Upper lobe of left lung (tissue), 6 donors: ENCODE data around the gene PIGV. TPM values are rescaled to one million over a fixed set of nuclear protein-coding genes. Genes with fewer than 3 reads are reported as not detected.

ENCODE experiments used
- ATAC-seq, 2 donors: fragments of 200-7000 bp; cut with Tn5 transposase; one replicate each; pipeline ENCODE4 v1.9.1; 2022; ENCODE audit warnings: mild to moderate bottlenecking in 2 of 2, moderate library complexity in 2 of 2; ENCODE audit not compliant: low FRiP score in 2 of 2
- DNase-seq, 2 donors: peaks; one replicate each; pipeline ENCODE4 v3.0.0-alpha.2; 2019 to 2020
- H3K27ac ChIP-seq, 4 donors: fragments of 200-600 bp; sonication (generic); one replicate each; pipeline ENCODE4 v1.5.1; 2016 to 2019
- H3K27me3 ChIP-seq, 4 donors: fragments of 200-600 bp; sonication (generic); one replicate each; pipeline ENCODE4 v1.5.1; 2017 to 2019
- H3K36me3 ChIP-seq, 4 donors: fragments of 200-600 bp; sonication (generic); one replicate each; pipeline ENCODE4 v1.5.1; 2016 to 2019
- H3K4me1 ChIP-seq, 4 donors: fragments of 200-600 bp; sonication (generic); one replicate each; pipeline ENCODE4 v1.5.1; 2018 to 2019
- H3K4me3 ChIP-seq, 4 donors: fragments of 200-600 bp; sonication (generic); one replicate each; pipeline ENCODE4 v1.5.1; 2017 to 2019; ENCODE audit warnings: mild to moderate bottlenecking in 2 of 4, moderate library complexity in 1 of 4
- H3K9me3 ChIP-seq, 4 donors: fragments of 200-600 bp; sonication (generic); one replicate each; pipeline ENCODE4 v1.5.1; 2018 to 2019
- EP300 ChIP-seq, 4 donors: sonication (generic); formaldehyde crosslinking; IDR thresholded peaks; one replicate each; pipeline ENCODE4 v1.5.1; 2017; ENCODE audit warnings: antibody characterized with exemption in 4 of 4, control low read depth in 2 of 4
- POLR2A ChIP-seq, 4 donors: fragments of 450-650 bp; IDR thresholded peaks; one replicate each; pipeline ENCODE4 v1.5.1; 2016 to 2017; ENCODE audit warnings: antibody characterized with exemption in 4 of 4, mild to moderate bottlenecking in 2 of 4
- POLR2AphosphoS5 ChIP-seq, 2 donors: sonication (generic); formaldehyde crosslinking; IDR thresholded peaks; one replicate each; pipeline ENCODE4 v1.5.1; 2017; ENCODE audit warnings: antibody characterized with exemption in 2 of 2
- WGBS, 2 donors: methylation state at CpG; one replicate each; pipeline ENCODE4 v1.1.5; 2017 to 2018; 5-methylcytosine and 5-hydroxymethylcytosine counted together
- total RNA-seq, 6 donors: library from RNA; depleted of rRNA in 4 of 6; stranded (reverse); fragments of >200 nt in 4 of 6; gene quantifications; one replicate each; pipeline versions ENCODE4 v1.1.0 to v1.2.1, GENCODE V29; 2016 to 2021
- TF ChIP-seq, protein P1 (sequence below), 6 experiments: fragments of 450-650 bp in 4 of 6; fragments of 200-600 bp in 2 of 6; sonication (generic) in 2 of 6; IDR thresholded peaks; one replicate each; pipeline ENCODE4 v1.5.1; 2016 to 2019; ENCODE audit warnings: antibody characterized with exemption in 6 of 6
- donor health status: DM: no; HTN: no; CAD: no; lungs with moderate emphysema.
- donor health status: DM: no; HTN: yes; CAD: no; lungs with severe emphysema.

PIGV gene
- 10 to 100 TPM; 11.9 to 25.1 (median 17.5) TPM for total RNA-seq

GRCh38 chr1:26787706-26788514 is at the start of gene PIGV:
Gene PIGV (plus strand): TSS chr1:26787950. CDS start chr1:26790816, 2,866 bp downstream.
- H3K4me3 ChIP-seq, result peak within 1 kb of the TSS; percentile 55 to 79 (median 68)
- WGBS, 2 donors, result 0 to 1% methylated on average over 8 to 39 of the region's 63 CpGs
- H3K27me3 ChIP-seq, result no peaks in the 10 kb centered on the region
- H3K27ac ChIP-seq, result peak within 1 kb of the TSS; percentile 96 to 100 (median 100)
- ATAC-seq, result peak; percentile 92 to 94
- TF ChIP-seq, protein P1, sequence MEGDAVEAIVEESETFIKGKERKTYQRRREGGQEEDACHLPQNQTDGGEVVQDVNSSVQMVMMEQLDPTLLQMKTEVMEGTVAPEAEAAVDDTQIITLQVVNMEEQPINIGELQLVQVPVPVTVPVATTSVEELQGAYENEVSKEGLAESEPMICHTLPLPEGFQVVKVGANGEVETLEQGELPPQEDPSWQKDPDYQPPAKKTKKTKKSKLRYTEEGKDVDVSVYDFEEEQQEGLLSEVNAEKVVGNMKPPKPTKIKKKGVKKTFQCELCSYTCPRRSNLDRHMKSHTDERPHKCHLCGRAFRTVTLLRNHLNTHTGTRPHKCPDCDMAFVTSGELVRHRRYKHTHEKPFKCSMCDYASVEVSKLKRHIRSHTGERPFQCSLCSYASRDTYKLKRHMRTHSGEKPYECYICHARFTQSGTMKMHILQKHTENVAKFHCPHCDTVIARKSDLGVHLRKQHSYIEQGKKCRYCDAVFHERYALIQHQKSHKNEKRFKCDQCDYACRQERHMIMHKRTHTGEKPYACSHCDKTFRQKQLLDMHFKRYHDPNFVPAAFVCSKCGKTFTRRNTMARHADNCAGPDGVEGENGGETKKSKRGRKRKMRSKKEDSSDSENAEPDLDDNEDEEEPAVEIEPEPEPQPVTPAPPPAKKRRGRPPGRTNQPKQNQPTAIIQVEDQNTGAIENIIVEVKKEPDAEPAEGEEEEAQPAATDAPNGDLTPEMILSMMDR (IDR thresholded peaks at IDR 0.05), result peak in 5 of 6 experiments; percentile 23 to 63 (median 54)
- TF ChIP-seq POLR2AphosphoS5 (IDR thresholded peaks at IDR 0.05) (peak; percentile 76 to 90), EP300 (IDR thresholded peaks at IDR 0.05) (peak in 1 of 4 donors; percentile 4), POLR2A (IDR thresholded peaks at IDR 0.05) (peak in 3 of 4 donors; percentile 53 to 88 (median 59))
- peak; percentile 88 to 99 for DNase-seq
- H3K36me3 ChIP-seq, result peaks cover 0 to 5% (median 0%) of the 10 kb centered on the region in 4 donors
- no peaks in the 10 kb centered on the region for H3K9me3 ChIP-seq
- H3K4me1 ChIP-seq, result peaks cover 47 to 57% (median 52%) of the 10 kb centered on the region in 4 donors

DNA sequence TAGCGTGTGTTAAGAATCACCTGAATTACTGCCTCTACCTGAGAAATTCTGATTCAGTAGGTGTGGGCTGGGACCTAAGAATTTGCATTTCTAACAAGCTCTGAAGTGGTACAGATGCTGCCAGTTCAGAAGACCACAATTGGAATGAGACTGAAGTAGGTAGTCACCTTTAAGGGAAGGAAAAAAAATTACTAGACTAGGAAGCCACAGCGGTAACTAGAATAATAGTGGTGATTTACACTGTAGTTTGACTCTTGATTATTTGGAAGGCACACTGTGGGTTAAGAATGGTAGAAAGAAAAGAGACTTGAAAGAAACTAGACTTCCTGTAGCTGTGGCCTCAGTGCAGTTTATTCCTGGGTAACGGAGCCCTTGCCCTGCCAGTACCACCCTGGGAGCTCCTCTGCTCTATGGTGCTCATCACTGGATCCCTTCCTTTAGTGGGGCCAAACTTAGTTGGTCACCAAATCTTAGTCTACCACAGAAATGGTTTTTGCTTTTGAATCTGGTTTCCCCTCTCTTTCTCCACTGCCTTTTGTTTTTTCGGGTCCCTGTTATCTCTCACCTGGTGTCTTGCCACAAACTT is 48.3 kb upstream of the PIGV start:
- 67 to 70% methylated on average over 4 of the region's 4 CpGs for WGBS, 2 donors
- Histone ChIP-seq H3K4me1 (peaks cover 30 to 52% (median 47%) of the 10 kb centered on the region in 4 donors), H3K9me3 (no peaks in the 10 kb centered on the region), H3K27ac (peak overlapping the region in 2 of 4 donors; percentile 35 to 69), H3K36me3 (peaks cover 0 to 57% (median 22%) of the 10 kb centered on the region in 4 donors), H3K27me3 (no peaks in the 10 kb centered on the region), H3K4me3 (no peak overlapping the region)
- TF ChIP-seq, protein P1 (IDR thresholded peaks at IDR 0.05), result no peak
- no peak for TF ChIP-seq POLR2A (IDR thresholded peaks at IDR 0.05)
- TF ChIP-seq EP300 (IDR thresholded peaks at IDR 0.05), result no peak
- TF ChIP-seq POLR2AphosphoS5 (IDR thresholded peaks at IDR 0.05), result no peak
- ATAC-seq (no peak), DNase-seq (no peak)

- H3K9me3 ChIP-seq, result no peaks in the 10 kb centered on the region
- DNase-seq (no peak), ATAC-seq (no peak)
- peak overlapping the region in 2 of 4 donors; percentile 35 to 69 for H3K27ac ChIP-seq
- H3K4me1 ChIP-seq, result peaks cover 35 to 55% (median 49%) of the 10 kb centered on the region in 4 donors
- TF ChIP-seq POLR2AphosphoS5 (IDR thresholded peaks at IDR 0.05), result no peak
- TF ChIP-seq, protein P1 (IDR thresholded peaks at IDR 0.05), result no peak
- no peak overlapping the region for H3K4me3 ChIP-seq
- H3K36me3 ChIP-seq, result peaks cover 0 to 50% (median 22%) of the 10 kb centered on the region in 4 donors
- WGBS, 2 donors, result 87 to 92% methylated on average over 3 of the region's 3 CpGs
- H3K27me3 ChIP-seq, result no peaks in the 10 kb centered on the region
Measured at GRCh38 chr1:26740023-26740634, 47.6 kb upstream of the PIGV start.

DNA sequence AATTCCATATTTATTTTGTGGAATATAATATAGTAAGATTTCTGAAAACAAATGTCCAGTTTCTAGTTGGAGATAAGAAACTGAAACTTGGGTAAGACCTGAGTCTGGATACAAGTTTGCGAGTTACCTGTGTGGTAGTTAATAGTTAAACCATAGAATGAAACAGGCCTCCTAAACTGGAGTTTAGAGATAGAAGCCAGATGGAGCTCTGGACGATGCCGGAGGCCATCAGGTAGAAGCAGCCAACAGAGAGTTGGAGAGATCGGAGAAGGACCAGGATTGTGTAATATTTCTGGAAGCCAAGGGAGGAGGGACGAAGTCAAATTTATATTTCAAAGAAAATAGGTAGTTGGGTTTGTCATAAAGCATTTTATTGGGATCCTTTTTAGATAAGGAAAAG is 46.8 kb upstream of the PIGV start:
- H3K36me3 ChIP-seq, result peaks cover 0 to 43% (median 22%) of the 10 kb centered on the region in 4 donors
- WGBS, 2 donors, result 55 to 71% methylated on average over 5 of the region's 5 CpGs
- H3K4me3 ChIP-seq, result no peak overlapping the region
- H3K4me1 ChIP-seq, result peaks cover 44 to 57% (median 54%) of the 10 kb centered on the region in 4 donors
- peak overlapping the region in 2 of 4 donors; percentile 69 to 88 for H3K27ac ChIP-seq
- DNase-seq, result no peak
- TF ChIP-seq, protein P1 (IDR thresholded peaks at IDR 0.05), result no peak
- TF ChIP-seq POLR2AphosphoS5 (IDR thresholded peaks at IDR 0.05) (no peak), EP300 (IDR thresholded peaks at IDR 0.05) (no peak), POLR2A (IDR thresholded peaks at IDR 0.05) (no peak)
- no peaks in the 10 kb centered on the region for H3K27me3 ChIP-seq
- no peaks in the 10 kb centered on the region for H3K9me3 ChIP-seq
- ATAC-seq, result no peak
